DMS114 treated with DMSO at 0.1 percent for 48 hours (cell line): ENCODE measurements around the gene EXOC4.

ENCODE experiments used
- DNase-seq: peaks from one replicate; lab custom pipeline; 2025; ENCODE audit not compliant: unreplicated experiment; lab: John Stamatoyannopoulos, UW

Gene EXOC4

DNA sequence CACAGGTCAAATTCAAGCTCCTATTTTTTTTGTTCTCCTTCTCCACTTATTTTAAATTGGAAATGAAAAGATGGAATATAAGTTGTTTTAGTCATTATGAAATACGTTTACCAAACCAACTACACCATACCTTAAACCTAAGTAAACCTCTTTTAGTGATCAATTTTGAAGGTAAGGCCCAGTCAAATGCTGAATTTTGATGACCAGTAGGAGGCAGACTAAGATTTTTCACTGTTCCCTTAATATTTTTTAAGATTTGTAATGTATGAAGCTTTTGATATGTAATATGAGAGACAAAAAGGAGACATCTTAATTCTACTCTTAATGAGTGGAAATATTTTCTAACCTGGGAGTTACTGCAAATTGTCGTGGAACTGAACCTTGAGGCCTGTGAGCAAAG lies 311.6 kb downstream of the EXOC4 start:
- DNase-seq, result no peak

DNA sequence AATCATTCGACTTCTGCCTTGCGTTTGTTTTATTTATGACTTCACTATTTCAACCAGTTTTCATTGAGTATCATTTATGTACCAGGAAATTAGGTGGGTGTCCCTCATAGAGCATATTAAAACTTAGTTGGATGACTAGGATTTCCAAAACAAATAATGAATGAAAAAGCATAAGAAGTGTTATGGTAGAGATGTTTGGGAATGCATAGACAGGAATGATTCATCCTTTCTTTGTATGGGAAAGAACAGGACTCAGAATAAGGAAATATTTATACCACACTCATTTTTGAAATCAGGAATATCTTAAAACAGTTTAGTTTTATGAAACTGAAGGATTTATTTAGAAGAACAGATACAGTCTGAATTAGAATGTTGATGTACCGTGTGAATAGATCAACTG lies 315.7 kb downstream of the EXOC4 start:
- no peak for DNase-seq

- DNase-seq, result no peak
Measured at GRCh38 chr7:133570321-133570720, 317.4 kb downstream of the EXOC4 start.

GRCh38 chr7:133571076-133571475 lies 318.2 kb downstream of the EXOC4 start:
- DNase-seq, result no peak

GRCh38 chr7:133572087-133572486 lies 319.2 kb downstream of the EXOC4 start:
- DNase-seq, result no peak

GRCh38 chr7:133572843-133573242 lies 320.0 kb downstream of the EXOC4 start:
- no peak for DNase-seq

DNA sequence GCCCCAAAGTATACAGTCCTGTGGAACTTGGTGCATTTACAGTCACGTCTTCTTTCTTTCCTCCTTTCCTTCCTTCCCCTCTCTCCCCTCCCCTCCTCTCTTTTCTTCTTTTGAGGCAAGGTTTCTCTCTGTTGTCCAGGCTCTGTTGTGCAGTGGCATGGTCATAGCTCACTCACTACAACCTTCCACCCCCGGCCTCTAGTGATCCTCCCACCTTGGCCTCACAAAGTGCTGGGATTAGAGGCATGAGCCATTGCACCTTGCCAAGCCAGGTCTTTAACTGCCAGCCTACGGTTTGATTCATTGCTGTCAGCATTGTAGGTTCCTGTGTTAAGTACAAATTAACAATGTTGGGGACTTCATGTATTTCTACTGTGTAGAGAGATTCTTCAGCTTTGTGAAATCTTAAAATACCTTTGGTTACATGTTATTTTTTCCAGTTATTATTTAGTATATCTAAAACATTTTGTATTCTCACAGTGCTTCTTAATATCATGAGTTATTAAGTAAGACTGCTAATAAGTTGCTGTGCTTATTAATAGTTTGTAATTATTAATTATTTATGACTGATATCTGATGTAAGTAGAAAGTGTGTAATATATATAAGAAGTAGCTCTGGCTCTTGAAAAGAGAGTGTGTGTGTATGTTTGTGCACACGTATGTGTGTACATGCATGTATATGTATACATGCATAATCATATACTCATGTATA lies 320.8 kb downstream of the EXOC4 start:
- no peak for DNase-seq

GRCh38 chr7:133575726-133576440 lies 323.0 kb downstream of the EXOC4 start:
- no peak for DNase-seq

DNA sequence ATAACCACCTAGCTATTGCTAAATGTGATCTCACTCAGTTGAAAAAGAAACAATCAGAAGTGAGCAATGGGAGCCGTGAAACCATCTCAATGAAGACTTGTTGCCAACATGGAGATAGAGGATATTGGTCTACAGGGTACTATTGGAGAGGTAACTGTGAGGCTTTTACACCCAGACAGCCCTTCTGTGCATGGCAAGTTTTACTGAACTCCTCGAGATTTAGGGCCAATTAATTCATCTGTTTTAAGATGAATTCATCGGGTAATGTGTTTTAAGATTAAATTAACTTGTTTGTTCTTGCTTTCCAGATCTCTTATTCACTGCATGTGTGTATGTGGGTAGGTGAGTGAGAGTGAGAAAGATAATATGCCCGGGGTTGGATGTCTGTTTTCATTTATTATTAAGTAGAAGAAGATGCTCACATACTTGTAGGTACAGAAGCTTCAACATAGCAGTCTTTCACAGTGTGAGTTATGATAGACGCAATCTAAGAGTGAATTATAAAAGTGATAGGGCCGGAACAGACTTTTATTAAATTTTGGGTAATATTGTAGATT lies 323.8 kb downstream of the EXOC4 start:
- no peak for DNase-seq

DNA sequence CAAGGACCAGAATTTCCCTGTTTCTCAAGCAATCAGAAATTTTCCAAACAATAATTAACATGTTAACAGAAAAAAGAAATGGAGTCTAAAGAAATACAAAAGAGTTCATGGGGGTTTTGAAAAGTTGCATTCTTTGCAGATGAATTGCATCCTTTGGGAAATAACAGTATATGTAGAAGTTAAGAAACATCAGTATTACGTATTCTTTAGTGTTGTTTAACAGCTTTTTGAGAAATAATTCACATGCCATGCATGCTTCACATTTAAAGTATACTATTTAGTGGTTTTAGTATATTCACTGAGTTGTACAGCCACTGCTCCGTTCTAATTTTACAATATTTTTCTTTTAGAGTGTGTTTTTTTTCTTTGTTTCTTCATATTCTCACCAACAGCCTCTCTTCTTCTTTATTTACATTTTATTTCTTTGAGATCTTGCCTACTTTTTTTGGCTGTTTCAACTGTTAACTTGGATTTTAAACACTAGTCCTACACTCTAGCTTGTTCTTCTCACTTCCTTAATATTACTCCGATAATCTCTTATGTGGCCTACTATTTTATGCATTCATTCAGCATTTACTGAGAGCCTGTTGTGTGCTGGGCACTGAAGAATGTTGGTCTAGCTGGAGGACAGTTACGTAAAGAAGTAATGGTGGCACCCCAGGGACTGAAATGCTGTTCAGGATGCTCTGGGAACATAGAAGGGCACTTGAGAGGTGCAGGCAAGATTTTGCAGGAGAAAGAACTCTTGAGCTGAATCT lies 330.1 kb downstream of the EXOC4 start:
- DNase-seq, result no peak

DNA sequence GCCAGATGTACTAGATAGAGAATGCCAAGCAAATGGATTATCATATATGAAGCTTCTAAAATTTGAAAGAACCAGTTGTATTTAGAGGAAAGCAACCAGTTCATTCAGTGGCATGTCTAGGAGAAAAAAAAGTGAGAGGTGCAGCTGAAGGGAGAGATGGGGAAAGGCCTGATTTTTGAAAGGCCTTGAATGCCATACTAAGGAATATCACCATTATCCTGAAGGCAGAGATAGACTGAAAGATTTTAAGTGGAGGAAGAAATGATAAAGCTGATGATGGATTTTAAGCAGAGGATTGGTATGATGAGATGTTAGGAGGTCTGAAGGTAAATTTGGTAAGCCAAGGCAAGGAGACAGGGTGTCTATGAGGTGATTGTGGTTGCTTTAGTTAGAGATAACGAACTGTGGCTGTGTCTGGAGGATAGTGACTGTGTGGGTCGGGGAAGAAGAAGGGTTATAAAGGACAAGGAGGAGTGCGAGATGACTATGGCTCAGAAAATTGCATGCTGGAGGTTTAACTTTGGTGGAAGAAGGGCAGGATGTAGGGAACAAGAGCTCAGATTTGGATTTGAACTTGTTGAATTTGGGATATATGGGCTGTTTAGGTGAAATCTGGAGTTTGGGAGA lies 330.8 kb downstream of the EXOC4 start:
- no peak for DNase-seq

DNA sequence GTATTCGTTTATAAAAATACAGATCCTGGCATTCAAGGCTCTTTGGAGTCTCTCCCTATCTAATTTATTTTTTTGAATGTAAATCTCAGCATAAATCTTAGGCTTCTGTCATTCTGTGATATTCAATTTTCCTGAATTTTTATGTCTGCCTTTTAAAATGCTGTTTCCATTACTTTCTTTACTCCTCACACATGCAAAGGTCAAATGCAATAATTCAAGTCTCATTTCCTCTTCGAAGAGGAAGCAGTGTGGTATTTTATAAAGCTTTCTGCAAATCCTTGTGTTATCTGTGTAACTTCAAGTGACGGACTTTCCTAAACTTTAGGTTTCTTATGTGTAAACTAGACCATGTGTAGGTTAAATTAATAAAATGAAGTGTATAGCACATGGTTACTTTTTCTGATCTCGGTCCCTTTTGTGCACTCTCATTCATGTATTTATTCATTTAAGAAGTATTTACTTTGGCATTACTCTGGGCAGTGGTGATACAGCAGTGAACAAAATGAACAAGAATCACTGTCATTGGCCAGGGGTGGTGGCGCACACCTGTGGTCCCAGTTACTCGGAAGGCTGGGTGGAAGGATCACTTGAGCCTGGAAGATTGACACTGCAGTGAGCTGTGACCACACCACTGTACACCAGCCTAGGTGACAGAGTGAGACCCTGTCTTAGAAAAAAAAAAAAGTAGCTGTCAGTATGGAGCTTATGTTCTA lies 332.2 kb downstream of the EXOC4 start:
- DNase-seq, result no peak

DNA sequence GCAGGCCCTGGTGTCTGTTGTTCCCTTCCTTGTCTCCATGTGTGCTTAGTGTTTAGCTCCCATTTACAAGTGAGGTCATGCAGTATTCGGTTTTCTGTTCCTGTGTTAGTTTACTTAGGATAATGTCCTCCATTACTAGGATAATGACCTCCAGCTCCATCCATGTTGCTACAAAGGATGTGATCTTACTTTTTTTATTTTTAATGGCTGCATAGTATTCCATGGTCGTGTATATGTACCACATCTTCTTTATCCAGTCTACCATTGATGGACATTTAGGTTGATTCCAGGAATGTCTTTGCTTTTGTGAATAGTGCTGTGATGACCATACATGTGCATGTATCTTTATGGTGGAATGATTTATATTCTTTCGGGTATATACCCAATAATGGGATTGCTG lies 333.4 kb downstream of the EXOC4 start:
- DNase-seq, result no peak

DNA sequence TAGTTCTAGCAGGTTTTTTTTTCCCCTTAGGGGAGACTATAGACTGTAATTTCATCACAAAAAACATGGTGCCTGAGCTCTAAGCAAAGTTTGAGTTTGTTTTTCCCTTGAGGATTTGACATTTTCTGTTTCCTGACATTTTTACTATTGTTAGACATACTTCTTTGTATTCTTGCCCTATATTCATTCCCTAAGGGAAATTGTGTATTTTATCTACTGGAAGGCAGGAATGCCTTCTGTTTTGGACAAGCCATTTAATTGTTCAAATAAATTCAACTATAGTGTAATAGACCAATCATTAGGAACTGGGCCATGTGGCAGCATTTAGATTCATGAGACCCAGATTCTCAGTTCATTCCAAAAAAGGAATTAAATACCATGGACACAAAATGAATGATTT lies 335.0 kb downstream of the EXOC4 start:
- DNase-seq, result no peak

- DNase-seq, result no peak
Measured at GRCh38 chr7:133590795-133591194, 337.9 kb downstream of the EXOC4 start.

- no peak for DNase-seq
Measured at GRCh38 chr7:133591704-133592340, 338.9 kb downstream of the EXOC4 start.

- DNase-seq, result no peak
Measured at GRCh38 chr7:133593561-133593960, 340.7 kb downstream of the EXOC4 start.

GRCh38 chr7:133601617-133602016 lies 348.7 kb downstream of the EXOC4 start:
- no peak for DNase-seq

- DNase-seq, result no peak
Measured at GRCh38 chr7:133602291-133602690, 349.4 kb downstream of the EXOC4 start.

DNA sequence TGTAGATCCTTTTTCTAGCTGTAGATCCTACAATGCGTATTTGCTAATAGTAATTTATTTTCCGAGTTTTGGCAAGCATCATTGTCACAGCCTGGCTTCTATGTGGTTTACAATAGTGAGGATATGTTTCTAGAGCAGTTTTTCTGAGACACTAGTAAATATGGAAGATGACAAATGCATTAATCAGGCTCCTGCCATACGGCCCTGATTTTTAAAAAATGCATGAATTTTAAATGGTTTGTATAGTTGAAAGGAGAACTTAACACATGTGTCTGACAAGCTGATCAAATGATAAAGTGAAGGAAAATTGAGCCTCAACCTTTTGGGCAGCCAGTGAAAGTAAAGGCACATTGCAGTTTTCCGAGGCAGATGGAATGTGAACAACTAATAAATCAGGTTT lies 354.1 kb downstream of the EXOC4 start:
- DNase-seq, result no peak
